B cell (primary cell): ENCODE data around the gene PIAS4. TPM values are rescaled to one million over a fixed set of nuclear protein-coding genes. Genes with fewer than 3 reads are reported as not detected.

Experiments used
- ATAC-seq: fragments of 200-7000 bp; cut with Tn5 transposase; one replicate; pipeline ENCODE4 v1.10.0; 2021; ENCODE audit warnings: low read depth, mild to moderate bottlenecking, moderate number of reproducible peaks, moderate library complexity
- CTCF ChIA-PET: fragments of 350-600 bp; sonication (Branson Sonifier 250); formaldehyde crosslinking; loops from one replicate; lab custom pipeline; 2021; ENCODE audit warnings: antibody characterized with exemption, inconsistent platforms; lab: Charles Lee
- POLR2A ChIA-PET: fragments of 350-600 bp; sonication (Branson Sonifier 250); formaldehyde crosslinking; loops from one replicate; lab custom pipeline; 2021; ENCODE audit warnings: antibody characterized with exemption; lab: Charles Lee
- DNase-seq: peaks from one replicate; pipeline ENCODE4 v3.0.0; 2013
- H2AFZ ChIP-seq: 2 replicates; pipeline ENCODE4 v1.6.1; 2012; ENCODE audit warnings: mild to moderate bottlenecking, low read depth, low read length; ENCODE audit not compliant: insufficient read depth, poor library complexity, severe bottlenecking
- H3K27ac ChIP-seq, 2 donors: 1 replicate in 1 of 2; 2 replicates in 1 of 2; pipeline ENCODE4 v1.5.1; 2012 to 2013; ENCODE audit warnings: low read length in 2 of 2, mild to moderate bottlenecking in 2 of 2, moderate library complexity in 1 of 2
- H3K27me3 ChIP-seq, 4 experiments: fragments of 200-600 bp in 1 of 4; sonication (generic) in 1 of 4; replicated peaks in 1 of 4; 1 replicate in 2 of 4; 2 replicates in 2 of 4; pipeline versions ENCODE4 v1.6.1 to v1.7.0; 2013 to 2016; ENCODE audit warnings: low read length in 3 of 4, mild to moderate bottlenecking in 2 of 4, mixed read lengths in 1 of 4, moderate library complexity in 1 of 4; ENCODE audit not compliant: insufficient read depth in 4 of 4, control insufficient read depth in 3 of 4; ENCODE audit errors: control extremely low read depth in 1 of 4
- H3K36me3 ChIP-seq, 2 experiments: replicated peaks in 1 of 2; 1 replicate in 1 of 2; 2 replicates in 1 of 2; pipeline versions ENCODE4 v1.6.1 to v1.7.1; 2013; ENCODE audit warnings: low read length in 1 of 2; ENCODE audit not compliant: insufficient read depth in 2 of 2, control insufficient read depth in 1 of 2; ENCODE audit errors: control extremely low read depth in 1 of 2, extremely low read depth in 1 of 2
- H3K4me1 ChIP-seq, 2 donors: fragments of 200-600 bp in 1 of 2; sonication (generic) in 1 of 2; 1 replicate in 1 of 2; 2 replicates in 1 of 2; pipeline versions ENCODE4 v1.5.1 to v1.6.1; 2013 to 2017; ENCODE audit warnings: low read length in 2 of 2; ENCODE audit not compliant: control insufficient read depth in 2 of 2, insufficient read depth in 2 of 2
- H3K4me2 ChIP-seq: replicated peaks from 2 replicates; pipeline ENCODE3; 2012; ENCODE audit warnings: mild to moderate bottlenecking, low read depth, low read length; ENCODE audit not compliant: poor library complexity, severe bottlenecking
- H3K4me3 ChIP-seq, 5 experiments: fragments of 200-600 bp in 1 of 5; sonication (generic) in 1 of 5; 1 replicate in 3 of 5; 2 replicates in 2 of 5; pipeline versions ENCODE4 v1.5.1 to v1.7.0; 2011 to 2016; ENCODE audit warnings: low read length in 4 of 5, mild to moderate bottlenecking in 4 of 5, low read depth in 2 of 5, control low read depth in 1 of 5, moderate library complexity in 1 of 5; ENCODE audit not compliant: insufficient read depth in 1 of 5; ENCODE audit errors: control extremely low read depth in 1 of 5, extremely low read depth in 1 of 5
- H3K79me2 ChIP-seq: fragments of 200-600 bp; sonication (generic); one replicate; pipeline ENCODE4 v1.6.0; 2016; ENCODE audit warnings: low read length; ENCODE audit not compliant: control insufficient read depth, insufficient read depth
- H3K9ac ChIP-seq: fragments of 200-600 bp; sonication (generic); 2 replicates; pipeline ENCODE4 v1.6.1; 2017; ENCODE audit warnings: mild to moderate bottlenecking, low read length, moderate library complexity
- H3K9me3 ChIP-seq, 3 donors: one replicate each; pipeline versions ENCODE4 v1.6.1 to v1.7.1; 2013; ENCODE audit warnings: low read length in 2 of 3; ENCODE audit not compliant: control insufficient read depth in 2 of 3, insufficient read depth in 1 of 3; ENCODE audit errors: control extremely low read depth in 1 of 3
- H4K20me1 ChIP-seq: 2 replicates; pipeline ENCODE4 v1.6.0; 2012; ENCODE audit warnings: mild to moderate bottlenecking, low read length; ENCODE audit not compliant: insufficient read depth, control insufficient read depth, poor library complexity, severe bottlenecking
- H3K27ac Mint-ChIP-seq: one replicate; pipeline ENCODE4 v1.8.0; 2021; ENCODE audit warnings: mixed read lengths
- H3K27me3 Mint-ChIP-seq: one replicate; pipeline ENCODE4 v1.8.0; 2021; ENCODE audit warnings: mixed read lengths
- H3K4me1 Mint-ChIP-seq: one replicate; pipeline ENCODE4 v1.8.0; 2021; ENCODE audit warnings: mixed read lengths
- H3K4me3 Mint-ChIP-seq: one replicate; pipeline ENCODE4 v1.8.0; 2021; ENCODE audit warnings: mixed read lengths
- H3K9me3 Mint-ChIP-seq: one replicate; pipeline ENCODE4 v1.8.0; 2022; ENCODE audit warnings: mixed read lengths; ENCODE audit not compliant: insufficient read depth
- CTCF ChIP-seq: fragments of 200-600 bp; IDR thresholded peaks from one replicate; pipeline ENCODE4 v1.8.0; 2022; ENCODE audit warnings: antibody characterized with exemption, mild to moderate bottlenecking
- EZH2 ChIP-seq: IDR thresholded peaks from 2 replicates; pipeline ENCODE4 v1.6.1; 2012; ENCODE audit warnings: borderline replicate concordance, low read depth, mild to moderate bottlenecking, moderate library complexity, low read length; ENCODE audit not compliant: insufficient read depth, poor library complexity, severe bottlenecking
- WGBS: methylation state at CpG from one replicate; pipeline ENCODE4 v1.1.5; 2013; ENCODE audit warnings: missing lambda C conversion rate; ENCODE audit not compliant: insufficient coverage; 5-methylcytosine and 5-hydroxymethylcytosine counted together
- intact Hi-C: fragments of 100-400 bp; cut with micrococcal nuclease; formaldehyde crosslinking; loops from one replicate; pipeline ENCODE4 v1.10.0; 2022
- polyA plus RNA-seq: library from polyadenylated mRNA; depleted of rRNA; stranded (reverse); fragments of >200 nt; gene quantifications from 2 replicates; pipeline ENCODE4 v1.2.3, GENCODE V29; 2012
- total RNA-seq, 2 donors: library from RNA; stranded (reverse); fragments of 120-200 nt in 1 of 2; gene quantifications; 1 replicate in 1 of 2; 2 replicates in 1 of 2; pipeline versions ENCODE4 v1.2.3 to v1.2.4, GENCODE V29; 2013 to 2022

The PIAS4 gene
- total and polyA plus RNA-seq, 2 donors (not counting 1 experiment from before 2014, with no cell fraction given): 13.7 to 56.8 TPM

- Histone ChIP-seq H3K4me2 (peak overlapping the region; percentile 98), H3K4me3 (peak overlapping the region in 3 of 5 experiments; percentile 19 to 43 (median 28)), H3K9me3 (no peaks in the 10 kb centered on the region), H3K27me3 (no peaks in the 10 kb centered on the region), H3K4me1 (peaks cover 38 to 58% of the 10 kb centered on the region in 2 donors), H3K36me3 (peaks cover 0 to 41% of the 10 kb centered on the region in 2 experiments), H2AFZ (no peak overlapping the region), H3K27ac (peak overlapping the region; percentile 80 to 84), H4K20me1 (peaks cover 97% of the 10 kb centered on the region), H3K79me2 (peaks cover 99% of the 10 kb centered on the region), H3K9ac (peak overlapping the region; percentile 48)
- CTCF ChIA-PET: interaction anchor here (1.0 to 1.1 kb wide), 2 partner anchors 71 to 81 kb away, joined by 3 to 4 read pairs; no protein-coding TSS in a partner anchor
- POLR2A ChIA-PET: interaction anchor here (0.7 kb wide), 1 partner anchor 69 kb away, joined by 5 read pairs; no protein-coding TSS in a partner anchor
- H3K4me1 Mint-ChIP-seq: peaks cover 49% of the 10 kb centered on the region
- H3K4me3 Mint-ChIP-seq: no peak overlapping the region
- H3K27me3 Mint-ChIP-seq: no peaks in the 10 kb centered on the region
- DNase-seq (no peak), ATAC-seq (no peak)
- peak overlapping the region; percentile 72 for H3K27ac Mint-ChIP-seq
- 87% methylated on average over 21 of the region's 30 CpGs for WGBS
- no peak for TF ChIP-seq EZH2
- no peak for TF ChIP-seq CTCF
- no peaks in the 10 kb centered on the region for H3K9me3 Mint-ChIP-seq
- intact Hi-C loops: no loop called here
Observed at GRCh38 chr19:4058693-4059452, 51.3 kb downstream of the PIAS4 start.

DNA sequence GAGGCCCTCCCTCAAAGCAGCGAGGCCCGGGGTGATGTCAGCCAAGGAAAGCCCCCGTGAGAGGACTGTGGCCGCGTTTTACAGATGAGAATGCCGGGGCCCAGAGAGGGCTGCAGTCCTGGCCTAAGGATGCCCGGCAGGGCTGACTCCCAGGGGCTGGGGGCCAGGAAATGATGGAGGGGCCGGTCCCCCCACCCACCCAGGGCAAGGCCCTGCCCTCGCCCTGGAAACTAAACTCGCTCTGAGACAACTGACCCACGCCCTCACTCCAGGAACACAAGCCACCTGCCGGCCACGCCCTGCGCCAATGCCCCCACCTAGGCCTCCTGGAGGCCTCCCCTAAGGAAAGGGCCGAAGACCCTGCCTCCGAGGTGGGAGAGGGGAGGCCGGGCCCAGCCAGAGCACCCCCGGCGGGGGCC is 51.9 kb downstream of the PIAS4 start:
- H3K27me3 ChIP-seq: no peaks in the 10 kb centered on the region
- no peak overlapping the region for H2AFZ ChIP-seq
- H3K4me3 ChIP-seq: peak overlapping the region in 4 of 5 experiments; percentile 20 to 43 (median 26)
- DNase-seq (no peak), ATAC-seq (no peak)
- no peaks in the 10 kb centered on the region for H3K9me3 ChIP-seq
- peaks cover 44 to 64% of the 10 kb centered on the region in 2 donors for H3K4me1 ChIP-seq
- intact Hi-C loops: no loop called here
- 70% methylated on average over 10 of the region's 19 CpGs for WGBS
- H3K79me2 ChIP-seq: peaks cover 100% of the 10 kb centered on the region
- no peaks in the 10 kb centered on the region for H3K9me3 Mint-ChIP-seq
- ChIA-PET CTCF (no interaction called here), POLR2A (interaction anchor here (0.6 kb wide), 1 partner anchor 15 kb away, joined by 6 read pairs; no protein-coding TSS in a partner anchor)
- peak overlapping the region; percentile 80 to 84 for H3K27ac ChIP-seq
- H3K4me1 Mint-ChIP-seq: peaks cover 52% of the 10 kb centered on the region
- H3K27me3 Mint-ChIP-seq: no peaks in the 10 kb centered on the region
- H3K4me2 ChIP-seq: peak overlapping the region; percentile 98
- H3K9ac ChIP-seq: peak overlapping the region; percentile 48
- peak overlapping the region; percentile 71 for H3K4me3 Mint-ChIP-seq
- peaks cover 99% of the 10 kb centered on the region for H4K20me1 ChIP-seq
- H3K36me3 ChIP-seq: peaks cover 0 to 39% of the 10 kb centered on the region in 2 experiments
- TF ChIP-seq EZH2 (no peak), CTCF (no peak)
- peak overlapping the region; percentile 72 for H3K27ac Mint-ChIP-seq
